ENCODE measurements around the gene MEF2C.
"Not testable (repeated sequence)": the region's sequence is repeated elsewhere in the genome, so short reads cannot be mapped to it uniquely, and the experiment has no call there.

MEF2C gene

DNA sequence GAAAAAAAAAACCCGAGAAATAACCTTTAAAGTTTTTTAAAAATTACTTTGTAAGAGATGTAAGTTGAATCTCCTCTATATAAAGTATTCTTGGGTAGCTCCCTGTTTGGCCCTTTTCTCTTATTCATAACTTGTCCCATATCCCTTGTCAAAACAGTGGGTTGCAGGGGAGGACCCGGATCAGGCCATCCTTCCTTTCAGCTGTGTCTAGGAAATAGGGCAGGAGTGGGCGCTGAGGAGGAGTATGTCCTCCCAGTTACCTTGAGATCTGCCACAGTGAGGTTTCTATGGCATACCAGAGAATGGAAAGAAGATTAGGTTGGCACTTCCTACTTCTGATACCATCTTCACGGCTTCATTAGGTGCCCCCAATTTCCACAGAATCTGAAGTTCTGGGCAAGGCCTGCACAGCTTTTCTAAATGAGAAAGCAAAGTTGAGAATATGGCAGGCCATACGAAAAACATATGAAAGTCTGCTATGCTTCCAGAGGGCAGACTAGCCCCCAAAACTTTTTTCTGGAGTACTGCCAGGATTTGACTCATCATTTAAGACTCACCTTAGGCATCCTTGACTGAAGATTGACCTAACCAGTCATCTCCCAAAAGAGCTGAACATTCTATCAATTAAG, 20.3 kb downstream of the MEF2C start:
- DNase-seq (ENCODE audit: low spot score): no peak

- no peak for DNase-seq (ENCODE audit: low spot score)
Observed at GRCh38 chr5:88861231-88861630, 21.8 kb downstream of the MEF2C start.

DNA sequence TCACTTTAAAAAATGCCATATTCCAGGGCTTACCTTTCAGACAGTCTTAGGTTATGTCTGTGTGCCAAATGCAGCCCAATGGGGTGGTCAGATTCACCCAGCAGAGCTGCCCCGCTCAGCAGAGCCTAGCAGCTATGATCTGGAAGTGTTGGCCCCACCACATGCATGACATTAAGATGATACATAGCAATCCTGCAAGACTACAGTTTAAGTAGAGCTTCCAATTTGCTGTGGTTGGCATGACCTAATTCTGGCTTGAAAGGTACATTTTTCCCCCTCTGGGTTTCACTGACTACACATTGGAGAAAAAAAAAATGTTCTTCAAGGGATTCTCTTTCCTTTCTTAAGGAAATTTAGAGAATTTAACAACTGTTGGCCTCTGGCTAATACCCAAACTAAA, 22.5 kb downstream of the MEF2C start:
- DNase-seq (ENCODE audit: low spot score): no peak

- DNase-seq (ENCODE audit: low spot score): no peak
Observed at GRCh38 chr5:88858392-88858791, 24.6 kb downstream of the MEF2C start.

DNA sequence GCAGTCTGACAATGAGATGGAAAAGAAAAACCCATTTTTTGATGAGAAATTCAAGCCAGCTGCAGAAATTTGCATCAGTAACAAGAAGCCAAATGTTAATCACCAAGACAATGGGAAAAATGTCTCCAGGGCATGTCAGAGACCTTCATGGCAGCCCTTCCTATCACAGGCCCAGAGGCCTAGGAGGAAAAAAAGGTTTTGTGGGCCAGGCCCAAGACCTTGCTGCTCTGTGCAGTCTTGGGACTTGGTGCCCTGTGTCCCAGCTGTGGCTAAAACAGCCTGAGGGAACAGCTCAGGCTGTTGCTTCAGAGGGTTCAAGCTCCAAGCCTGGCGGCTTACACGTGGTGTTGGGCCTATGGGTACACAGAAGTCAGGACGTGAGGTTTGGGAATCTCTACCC, 26.6 kb downstream of the MEF2C start:
- DNase-seq (ENCODE audit: low spot score): not testable (repeated sequence)

DNA sequence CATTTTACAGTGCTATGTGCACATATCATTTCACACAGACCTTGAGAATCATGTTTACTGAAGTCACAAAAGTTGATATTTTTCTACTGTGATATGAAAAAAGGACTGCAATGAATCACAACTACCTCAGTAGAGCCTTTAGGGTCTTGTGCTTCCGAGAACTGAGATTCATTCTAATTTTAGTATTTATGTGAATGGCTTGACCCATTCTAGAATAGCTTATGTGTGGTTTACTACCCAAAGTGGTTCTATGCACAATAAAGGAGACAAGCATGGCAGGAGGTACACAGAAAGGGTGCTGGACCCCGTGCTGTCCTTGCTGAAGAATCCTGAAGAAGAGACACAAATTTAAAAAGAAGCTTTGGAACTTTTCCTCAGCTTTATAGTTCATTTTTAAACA, 28.2 kb downstream of the MEF2C start:
- DNase-seq (ENCODE audit: low spot score): no peak

DNA sequence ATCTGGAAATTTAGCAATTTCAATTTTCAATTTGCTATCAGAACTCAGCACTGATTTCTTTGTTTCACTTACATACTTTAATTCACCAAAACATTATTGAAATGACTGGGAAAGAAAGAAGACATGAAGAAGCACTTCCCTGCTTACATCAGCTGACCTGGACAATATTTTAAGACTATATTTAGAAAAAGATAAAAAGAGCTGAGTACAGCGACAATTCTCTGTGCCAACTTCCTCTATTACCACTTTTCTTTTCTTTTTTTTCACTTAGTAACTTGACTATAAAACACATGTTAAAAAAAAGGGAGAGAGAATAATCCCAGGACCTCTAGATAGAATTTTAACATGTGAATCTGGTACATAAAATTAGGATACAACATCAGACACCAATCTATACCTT, 35.6 kb downstream of the MEF2C start:
- DNase-seq (ENCODE audit: low spot score): no peak

GRCh38 chr5:88846434-88846833, 36.5 kb downstream of the MEF2C start:
- DNase-seq (ENCODE audit: low spot score): no peak

- DNase-seq (ENCODE audit: low spot score): no peak
Observed at GRCh38 chr5:88845081-88845697, 37.8 kb downstream of the MEF2C start.

- DNase-seq (ENCODE audit: low spot score): peak; percentile 28
Observed at GRCh38 chr5:88842784-88843183, 40.2 kb downstream of the MEF2C start.

DNA sequence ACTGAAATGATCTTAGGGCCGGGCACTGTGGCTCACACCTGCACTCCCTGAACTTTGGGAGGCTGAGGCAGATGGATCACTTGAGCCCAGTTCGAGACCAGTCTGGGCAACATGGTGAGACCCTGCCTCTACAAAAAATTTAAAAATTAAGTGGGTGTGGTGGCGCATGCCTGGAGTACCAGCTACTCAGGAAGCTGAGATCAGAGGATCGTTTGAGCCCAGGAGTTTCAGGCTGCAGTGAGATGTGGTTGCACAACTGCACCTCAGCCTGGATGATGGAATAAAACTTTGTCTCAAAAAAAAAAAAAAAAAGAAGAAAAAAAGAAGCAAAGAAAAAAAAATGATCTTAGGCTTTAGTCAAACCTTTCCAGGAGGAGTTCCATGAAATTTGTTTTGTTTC, 41.8 kb downstream of the MEF2C start:
- DNase-seq (ENCODE audit: low spot score): no peak

- DNase-seq (ENCODE audit: low spot score): no peak
Observed at GRCh38 chr5:88840495-88840894, 42.5 kb downstream of the MEF2C start.

DNA sequence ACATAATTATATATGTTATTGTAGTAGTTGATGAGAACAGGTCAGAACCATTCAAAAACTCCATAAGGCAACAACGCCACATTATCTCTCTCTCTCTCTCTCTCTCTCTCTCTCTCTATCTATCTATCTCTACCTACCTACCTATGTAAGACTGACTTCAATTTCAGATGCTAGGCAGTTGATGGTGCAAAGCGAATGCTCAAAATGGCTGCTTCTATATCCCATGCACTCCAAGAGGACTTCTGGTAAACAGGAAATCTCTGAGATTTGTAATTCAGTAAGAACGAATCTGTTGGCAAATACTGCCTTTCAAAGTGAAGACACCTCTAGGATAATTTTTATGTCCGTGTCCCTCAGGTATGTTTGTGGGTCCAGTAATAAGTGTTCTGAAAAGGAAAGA, 43.7 kb downstream of the MEF2C start:
- DNase-seq (ENCODE audit: low spot score): no peak

GRCh38 chr5:88838500-88838899, 44.5 kb downstream of the MEF2C start:
- no peak for DNase-seq (ENCODE audit: low spot score)

DNA sequence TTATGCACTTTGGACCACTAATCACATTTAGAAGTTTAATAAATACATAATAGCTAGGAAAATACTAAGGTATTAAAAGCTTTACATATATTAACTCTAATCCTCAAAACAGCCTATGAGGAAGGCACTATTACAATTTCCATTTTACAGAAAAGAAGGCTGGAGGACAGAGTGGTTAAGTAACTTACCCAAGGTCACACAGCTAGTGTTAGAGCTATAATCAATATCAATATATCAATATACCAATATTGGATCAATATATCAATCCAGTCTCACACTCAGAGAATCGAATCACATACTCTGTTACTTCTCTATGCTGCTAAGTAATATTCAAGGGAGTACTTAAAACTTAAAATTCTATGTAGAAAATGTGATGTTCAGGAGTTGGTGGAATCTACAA, 45.2 kb downstream of the MEF2C start:
- no peak for DNase-seq (ENCODE audit: low spot score)

- DNase-seq (ENCODE audit: low spot score): no peak
Observed at GRCh38 chr5:88837222-88837621, 45.8 kb downstream of the MEF2C start.

DNA sequence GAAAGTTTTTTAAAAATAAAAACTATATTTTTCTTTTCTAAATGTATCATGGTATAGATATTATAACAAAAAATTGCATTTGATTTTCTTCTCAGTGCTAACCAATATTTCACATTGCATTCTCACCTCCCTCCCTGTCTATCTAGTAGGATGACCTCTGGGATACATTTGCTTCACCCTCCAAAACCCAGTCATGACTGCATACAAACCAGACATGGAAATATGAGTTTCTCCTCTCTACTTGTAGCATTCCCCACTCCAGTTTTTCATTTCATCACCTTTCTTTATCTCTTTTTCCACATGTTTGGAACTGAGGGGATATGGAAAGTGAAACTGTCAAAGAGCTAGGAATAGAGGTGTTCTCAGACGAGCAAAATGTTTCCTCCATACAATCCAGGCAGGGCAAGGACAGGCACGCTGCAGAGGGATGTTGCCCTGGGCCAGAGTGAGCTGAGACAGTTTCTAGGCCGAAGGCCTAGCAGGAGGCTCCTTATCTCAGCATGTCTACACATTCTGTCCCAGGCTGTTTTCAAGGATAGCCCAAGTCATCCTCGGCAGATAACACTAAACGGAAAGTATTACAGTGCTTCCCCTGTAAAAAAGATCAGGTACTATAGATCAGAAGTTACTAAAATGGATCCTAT, 46.7 kb downstream of the MEF2C start:
- peak; percentile 8 for DNase-seq (ENCODE audit: low spot score)

DNA sequence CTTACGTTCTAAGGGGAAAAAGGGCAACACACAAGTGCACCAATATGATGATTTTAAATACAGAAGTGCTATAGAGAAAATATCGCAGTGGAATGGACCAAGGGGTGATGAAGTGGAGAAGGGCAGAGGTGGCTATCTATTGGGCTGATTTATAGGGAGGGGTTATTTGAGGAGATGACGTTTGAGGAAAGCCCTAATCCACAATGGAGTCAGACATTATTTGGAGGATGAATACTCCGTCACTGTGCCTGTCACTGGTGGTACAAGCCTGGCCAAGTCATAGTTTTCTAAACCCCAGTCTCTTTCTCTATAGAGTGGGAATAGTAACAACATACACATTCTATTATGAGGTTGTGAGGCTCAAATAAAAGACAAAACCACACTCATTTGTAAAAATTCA, 48.5 kb downstream of the MEF2C start:
- DNase-seq (ENCODE audit: low spot score): no peak

- DNase-seq (ENCODE audit: low spot score): no peak
Observed at GRCh38 chr5:88834131-88834462, 48.9 kb downstream of the MEF2C start.

DNA sequence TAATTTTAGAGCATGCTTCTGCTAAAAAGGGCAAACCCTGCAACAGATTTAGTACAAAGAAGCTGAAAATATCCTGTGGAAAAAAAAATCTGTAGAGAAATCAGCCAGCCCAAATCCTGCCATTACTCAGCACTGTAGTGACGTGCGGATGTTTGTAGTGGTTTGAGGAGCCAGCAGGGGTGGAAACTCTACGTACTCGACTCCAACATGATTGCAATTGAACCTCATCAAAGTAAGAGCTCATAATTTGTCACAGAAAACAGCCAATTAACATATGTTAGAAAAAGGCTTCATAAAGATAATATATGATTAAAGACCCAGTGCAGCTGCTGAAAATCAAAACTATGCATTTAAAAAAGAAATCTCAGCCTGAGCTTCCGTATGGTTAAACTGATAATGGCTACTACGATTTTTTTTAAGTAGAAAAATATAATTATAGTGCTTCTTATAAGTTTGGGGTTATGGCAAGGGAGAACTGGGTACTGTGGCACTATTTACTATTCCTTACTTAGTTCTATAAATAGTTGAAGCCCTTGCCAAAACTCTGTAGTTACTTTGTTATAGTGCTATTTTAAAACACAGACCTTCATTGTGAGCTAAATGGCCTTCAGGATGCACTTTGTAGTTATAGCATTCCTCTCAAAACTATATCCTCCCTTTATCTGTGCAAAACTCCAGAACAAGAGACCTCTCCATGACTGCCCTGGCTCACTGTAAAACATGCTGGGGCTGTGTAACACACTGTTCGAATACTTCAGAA, 49.4 kb downstream of the MEF2C start:
- DNase-seq (ENCODE audit: low spot score): peak; percentile 15

- DNase-seq (ENCODE audit: low spot score): no peak
Observed at GRCh38 chr5:88831816-88832215, 51.2 kb downstream of the MEF2C start.

DNA sequence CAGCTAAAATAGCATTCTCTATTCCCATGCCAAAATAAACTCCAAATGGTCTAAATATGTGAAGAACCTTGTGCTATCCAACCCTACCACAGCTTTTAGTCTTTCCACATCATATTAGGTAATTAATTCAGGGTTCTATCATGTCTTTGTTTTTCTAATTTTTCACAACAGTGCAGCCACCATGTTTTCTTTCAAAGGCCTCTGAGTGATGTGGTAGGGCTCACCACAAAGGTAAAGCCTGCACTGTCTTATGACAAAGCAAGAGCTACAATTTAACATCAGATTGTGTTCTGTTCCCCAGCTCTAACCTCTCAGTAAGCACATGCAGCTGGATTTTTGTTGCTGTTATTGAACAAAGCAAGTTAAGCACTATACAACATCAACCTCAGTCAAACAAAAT, 52.4 kb downstream of the MEF2C start:
- no peak for DNase-seq (ENCODE audit: low spot score)

- no peak for DNase-seq (ENCODE audit: low spot score)
Observed at GRCh38 chr5:88829775-88830174, 53.2 kb downstream of the MEF2C start.
